Measurements from ENCODE around the gene STOX2. TPM values are rescaled to one million over a fixed set of nuclear protein-coding genes. Genes with fewer than 3 reads are reported as not detected.

STOX2 gene
- total and polyA plus RNA-seq, 2 donors (not counting 3 experiments of a cell fraction or from before 2014, with no cell fraction given) = 0.03 to 0.24 TPM

GRCh38 chr4:184000457-184001396, 95.6 kb downstream of the STOX2 start:
- Histone ChIP-seq H3K27ac (ENCODE audit: insufficient read depth, low read depth, low read length) (no peak overlapping the region), H4K20me1 (replicated peaks; ENCODE audit: control insufficient read depth, extremely low read depth, insufficient read depth, low read length) (no peaks in the 10 kb centered on the region), H3K4me3 (replicated peaks in 1 of 3; ENCODE audit: insufficient read depth in 1 of 3, low read depth in 1 of 3, low read length in 3 of 3) (no peak overlapping the region), H3K4me2 (ENCODE audit: insufficient read depth, low read length) (no peak overlapping the region), H3K9me3 (replicated peaks; ENCODE audit: control insufficient read depth, insufficient read depth, low read length) (no peaks in the 10 kb centered on the region), H3K79me2 (ENCODE audit: control insufficient read depth, insufficient read depth, low read length) (no peaks in the 10 kb centered on the region), H3K4me1 (ENCODE audit: control insufficient read depth, extremely low read depth, insufficient read depth, low read length) (no peaks in the 10 kb centered on the region), H3K27me3 (ENCODE audit: control insufficient read depth in 2 of 2, insufficient read depth in 2 of 2, low read length in 2 of 2) (no peaks in the 10 kb centered on the region), H2AFZ (ENCODE audit: low read depth, low read length) (no peak overlapping the region), H3K36me3 (ENCODE audit: control insufficient read depth in 2 of 2, extremely low read depth in 1 of 2, insufficient read depth in 2 of 2, low read length in 2 of 2) (no peaks in the 10 kb centered on the region), H3K9ac (replicated peaks; ENCODE audit: extremely low read depth, insufficient read depth, low read length) (no peak overlapping the region), H3K9me1 (replicated peaks; ENCODE audit: control insufficient read depth, extremely low read depth, insufficient read depth, low read length) (no peaks in the 10 kb centered on the region)
- DNase-seq (ENCODE audit: low read depth, low spot score) (no peak), FAIRE-seq (no peak)
- dilution Hi-C loops (cut with MboI; ENCODE audit: extremely low pct_ligation_motif_present, low sequenced_read_pairs) (no loop called here), intact Hi-C loops (cut with micrococcal nuclease) (no loop called here)
- BruUV-seq (replicated peaks) = no TSS peak
- CTCF ChIA-PET = no interaction called here
- TF ChIP-seq MAX (IDR thresholded peaks at IDR 0.05; ENCODE audit: insufficient read depth, insufficient read length) = no peak
- no peak for TF ChIP-seq EZH2 (IDR thresholded peaks at IDR 0.05; ENCODE audit: borderline replicate concordance, low read depth, low read length, severe bottlenecking)
- no peak for TF ChIP-seq POLR2A (IDR thresholded peaks at IDR 0.05; ENCODE audit: low read depth, low read length)
- TF ChIP-seq, protein P1, sequence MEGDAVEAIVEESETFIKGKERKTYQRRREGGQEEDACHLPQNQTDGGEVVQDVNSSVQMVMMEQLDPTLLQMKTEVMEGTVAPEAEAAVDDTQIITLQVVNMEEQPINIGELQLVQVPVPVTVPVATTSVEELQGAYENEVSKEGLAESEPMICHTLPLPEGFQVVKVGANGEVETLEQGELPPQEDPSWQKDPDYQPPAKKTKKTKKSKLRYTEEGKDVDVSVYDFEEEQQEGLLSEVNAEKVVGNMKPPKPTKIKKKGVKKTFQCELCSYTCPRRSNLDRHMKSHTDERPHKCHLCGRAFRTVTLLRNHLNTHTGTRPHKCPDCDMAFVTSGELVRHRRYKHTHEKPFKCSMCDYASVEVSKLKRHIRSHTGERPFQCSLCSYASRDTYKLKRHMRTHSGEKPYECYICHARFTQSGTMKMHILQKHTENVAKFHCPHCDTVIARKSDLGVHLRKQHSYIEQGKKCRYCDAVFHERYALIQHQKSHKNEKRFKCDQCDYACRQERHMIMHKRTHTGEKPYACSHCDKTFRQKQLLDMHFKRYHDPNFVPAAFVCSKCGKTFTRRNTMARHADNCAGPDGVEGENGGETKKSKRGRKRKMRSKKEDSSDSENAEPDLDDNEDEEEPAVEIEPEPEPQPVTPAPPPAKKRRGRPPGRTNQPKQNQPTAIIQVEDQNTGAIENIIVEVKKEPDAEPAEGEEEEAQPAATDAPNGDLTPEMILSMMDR (IDR thresholded peaks at IDR 0.05; ENCODE audit: extremely low read depth in 1 of 2, insufficient read depth in 1 of 2, low read depth in 1 of 2, low read length in 2 of 2) = no peak
- TF ChIP-seq FOS (IDR thresholded peaks at IDR 0.05; ENCODE audit: borderline replicate concordance, insufficient read depth, low read length) = no peak
- TF ChIP-seq GATA2 (IDR thresholded peaks at IDR 0.05; ENCODE audit: insufficient read depth, insufficient read length, low read depth, low read length) = no peak
- no peak for TF ChIP-seq MYC (IDR thresholded peaks at IDR 0.05; ENCODE audit: low read depth, low read length)
- no peak for TF ChIP-seq POLR2AphosphoS5 (IDR thresholded peaks at IDR 0.05; ENCODE audit: insufficient read depth, low read depth, low read length)
- TF ChIP-seq JUN (IDR thresholded peaks at IDR 0.05; ENCODE audit: borderline replicate concordance, insufficient read depth, insufficient read length, low read depth) = no peak
- POLR2A ChIA-PET = no interaction called here
